ENCODE measurements around the gene ERH.
A peak's percentile ranks its signal among the peaks of the same experiment; 100 is the strongest.

ERH gene

DNA sequence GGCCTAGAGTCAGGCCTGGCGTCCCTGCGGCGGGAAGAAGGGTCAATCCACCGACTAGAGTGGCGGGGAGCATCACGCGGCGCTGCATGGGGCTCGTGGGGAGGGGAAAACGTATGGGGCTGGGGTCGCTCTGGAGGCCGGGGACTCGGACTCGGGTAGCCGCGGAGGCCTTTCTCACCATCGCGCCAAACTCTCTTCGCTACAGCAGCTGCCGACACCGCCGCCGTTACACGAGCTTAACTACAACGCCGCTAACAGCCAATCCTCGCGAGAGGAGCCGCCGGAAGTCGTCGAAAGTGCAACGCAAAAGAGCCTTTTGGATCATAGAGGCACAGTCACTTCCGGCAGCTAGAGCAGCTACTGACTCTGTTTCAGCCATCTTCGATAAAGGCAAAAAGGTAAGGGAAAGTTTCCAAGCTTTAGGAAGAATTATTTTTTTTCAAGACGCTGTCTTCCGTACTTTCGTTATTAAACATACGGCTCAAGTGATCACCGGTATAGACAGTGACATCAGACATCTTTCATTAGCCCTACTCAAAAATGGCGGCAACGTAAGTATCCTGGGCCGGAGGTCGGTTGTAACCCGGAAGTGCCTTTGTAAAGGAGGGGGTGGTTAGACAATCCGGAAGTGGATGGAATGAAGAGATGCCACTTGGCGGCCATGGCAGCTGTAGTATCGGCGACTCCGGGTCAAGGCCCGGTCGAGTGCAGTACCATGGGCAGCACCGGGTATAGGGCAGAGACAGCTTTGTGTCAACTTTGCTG, at the start of gene ERH, which contains the start of gene SLC39A9:
ERH (minus strand) TSS at position 247 of the 765 bp plus-strand sequence; CDS start at position 181, 66 bp downstream.
SLC39A9 (plus strand) TSS at position 640 of the 765 bp plus-strand sequence. CDS start 678 bp downstream, outside the sequence.
- ChIA-PET POLR2A (interaction anchor here (0.6 to 1.9 kb wide), 22 partner anchors 9 to 1582 kb away, joined by 3 to 15 read pairs (median 3); partner anchors contain the start of genes GALNT16, SRSF5 and ZFYVE26), CTCF (interaction anchor here (0.6 kb wide), 1 partner anchor 112 kb away, joined by 4 read pairs; no protein-coding TSS in a partner anchor)
- DNase-seq (ENCODE audit: extremely low spot score): peak; percentile 90
- TF ChIP-seq SP1 (IDR thresholded peaks at IDR 0.05): no peak
- no peak for TF ChIP-seq ARNT (IDR thresholded peaks at IDR 0.05)
- TF ChIP-seq TARDBP (IDR thresholded peaks at IDR 0.05): peak; percentile 72; the same call in 1 of the 2 replicates
- TF ChIP-seq FOXA1 (IDR thresholded peaks at IDR 0.05): no peak
- no peak for TF ChIP-seq CTBP1 (IDR thresholded peaks at IDR 0.05; ENCODE audit: borderline replicate concordance)
- TF ChIP-seq BHLHE40 (IDR thresholded peaks at IDR 0.05; ENCODE audit: borderline replicate concordance): no peak
- TF ChIP-seq ZNF384 (IDR thresholded peaks at IDR 0.05): no peak
- TF ChIP-seq ELF4 (IDR thresholded peaks at IDR 0.05): peak; percentile 98
- no peak for TF ChIP-seq LEF1 (IDR thresholded peaks at IDR 0.05; ENCODE audit: borderline replicate concordance)
- peak; percentile 79 for TF ChIP-seq L3MBTL2 (conservative IDR thresholded peaks at IDR 0.05)
- TF ChIP-seq FOXM1 (IDR thresholded peaks at IDR 0.05; ENCODE audit: borderline replicate concordance): no peak
- TF ChIP-seq FOXK2 (IDR thresholded peaks at IDR 0.05): no peak
- no peak for TF ChIP-seq SUZ12 (IDR thresholded peaks at IDR 0.05)
- TF ChIP-seq HDGF (IDR thresholded peaks at IDR 0.05; ENCODE audit: borderline replicate concordance): no peak
- TF ChIP-seq NFRKB (IDR thresholded peaks at IDR 0.05): peak; percentile 95
- peak; percentile 40 for TF ChIP-seq PKNOX1 (IDR thresholded peaks at IDR 0.05)

DNA sequence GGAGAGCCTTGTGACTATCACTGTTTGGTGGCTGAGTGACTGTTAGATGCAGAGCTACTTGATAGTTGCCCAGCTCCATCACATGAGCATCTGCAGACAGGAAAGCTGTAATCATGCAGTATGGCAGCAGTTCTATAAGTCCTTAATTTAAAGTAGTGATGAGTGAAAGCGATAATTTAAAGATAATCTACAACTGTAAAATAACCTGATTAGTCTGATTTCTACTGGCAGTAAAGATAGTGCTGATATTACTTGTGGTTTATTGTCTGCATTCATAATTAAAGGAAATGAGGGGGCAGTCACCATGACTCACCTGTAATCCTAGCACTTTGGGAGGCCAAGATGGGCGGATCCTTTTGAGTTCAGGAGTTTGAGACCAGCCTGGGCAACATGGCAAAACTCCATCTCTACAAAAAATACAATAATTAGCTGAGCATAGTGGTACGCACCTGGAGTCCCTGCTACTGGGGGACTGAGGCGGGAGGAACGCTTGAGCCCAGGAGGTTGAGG, 45.3 kb upstream of the ERH start:
- no peak for DNase-seq (ENCODE audit: extremely low spot score)
- ChIA-PET POLR2A (no interaction called here), CTCF (interaction anchor here (0.6 kb wide), 1 partner anchor 293 kb away, joined by 4 read pairs; no protein-coding TSS in a partner anchor)
- no peak for TF ChIP-seq L3MBTL2 (conservative IDR thresholded peaks at IDR 0.05)
- no peak for TF ChIP-seq NFRKB (IDR thresholded peaks at IDR 0.05)
- no peak for TF ChIP-seq SP1 (IDR thresholded peaks at IDR 0.05)
- TF ChIP-seq SUZ12 (IDR thresholded peaks at IDR 0.05): no peak
- TF ChIP-seq TARDBP (IDR thresholded peaks at IDR 0.05): no peak
- no peak for TF ChIP-seq FOXK2 (IDR thresholded peaks at IDR 0.05)
- no peak for TF ChIP-seq CTBP1 (IDR thresholded peaks at IDR 0.05; ENCODE audit: borderline replicate concordance)
- TF ChIP-seq ARNT (IDR thresholded peaks at IDR 0.05): no peak
- no peak for TF ChIP-seq PKNOX1 (IDR thresholded peaks at IDR 0.05)
- no peak for TF ChIP-seq ELF4 (IDR thresholded peaks at IDR 0.05)
- TF ChIP-seq HDGF (IDR thresholded peaks at IDR 0.05; ENCODE audit: borderline replicate concordance): no peak

DNA sequence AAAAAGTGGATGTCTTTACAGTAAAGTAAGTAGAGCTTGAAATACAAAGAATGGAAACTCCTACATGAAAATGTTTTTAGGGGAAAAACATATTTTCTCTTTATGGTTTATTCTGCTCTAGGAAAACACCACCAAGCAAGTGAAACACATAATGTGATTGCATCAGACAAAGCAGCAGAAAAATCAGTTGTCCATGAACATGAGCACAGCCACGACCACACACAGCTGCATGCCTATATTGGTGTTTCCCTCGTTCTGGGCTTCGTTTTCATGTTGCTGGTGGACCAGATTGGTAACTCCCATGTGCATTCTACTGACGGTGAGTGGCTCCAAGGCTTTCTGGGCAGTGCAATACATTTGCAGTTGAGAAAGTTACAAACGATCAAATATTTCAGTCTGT, 43.8 kb upstream of the ERH start:
- no peak for TF ChIP-seq SUZ12 (IDR thresholded peaks at IDR 0.05)
- no peak for TF ChIP-seq FOXK2 (IDR thresholded peaks at IDR 0.05)
- TF ChIP-seq CTBP1 (IDR thresholded peaks at IDR 0.05; ENCODE audit: borderline replicate concordance): no peak
- no peak for TF ChIP-seq TARDBP (IDR thresholded peaks at IDR 0.05)
- TF ChIP-seq SP1 (IDR thresholded peaks at IDR 0.05): no peak
- no peak for TF ChIP-seq BHLHE40 (IDR thresholded peaks at IDR 0.05; ENCODE audit: borderline replicate concordance)
- no peak for TF ChIP-seq ARNT (IDR thresholded peaks at IDR 0.05)
- TF ChIP-seq FOXM1 (IDR thresholded peaks at IDR 0.05; ENCODE audit: borderline replicate concordance): no peak
- TF ChIP-seq PKNOX1 (IDR thresholded peaks at IDR 0.05): no peak
- no peak for TF ChIP-seq HDGF (IDR thresholded peaks at IDR 0.05; ENCODE audit: borderline replicate concordance)
- ChIA-PET POLR2A (interaction anchor here (2.3 kb wide), 1 partner anchor 44 kb away, joined by 7 read pairs; the partner anchor contains the start of genes ERH and SLC39A9), CTCF (interaction anchor here (0.8 to 1.8 kb wide), 2 partner anchors 11 to 18 kb away, joined by 3 to 8 read pairs; no protein-coding TSS in a partner anchor)
- DNase-seq (ENCODE audit: extremely low spot score): no peak

DNA sequence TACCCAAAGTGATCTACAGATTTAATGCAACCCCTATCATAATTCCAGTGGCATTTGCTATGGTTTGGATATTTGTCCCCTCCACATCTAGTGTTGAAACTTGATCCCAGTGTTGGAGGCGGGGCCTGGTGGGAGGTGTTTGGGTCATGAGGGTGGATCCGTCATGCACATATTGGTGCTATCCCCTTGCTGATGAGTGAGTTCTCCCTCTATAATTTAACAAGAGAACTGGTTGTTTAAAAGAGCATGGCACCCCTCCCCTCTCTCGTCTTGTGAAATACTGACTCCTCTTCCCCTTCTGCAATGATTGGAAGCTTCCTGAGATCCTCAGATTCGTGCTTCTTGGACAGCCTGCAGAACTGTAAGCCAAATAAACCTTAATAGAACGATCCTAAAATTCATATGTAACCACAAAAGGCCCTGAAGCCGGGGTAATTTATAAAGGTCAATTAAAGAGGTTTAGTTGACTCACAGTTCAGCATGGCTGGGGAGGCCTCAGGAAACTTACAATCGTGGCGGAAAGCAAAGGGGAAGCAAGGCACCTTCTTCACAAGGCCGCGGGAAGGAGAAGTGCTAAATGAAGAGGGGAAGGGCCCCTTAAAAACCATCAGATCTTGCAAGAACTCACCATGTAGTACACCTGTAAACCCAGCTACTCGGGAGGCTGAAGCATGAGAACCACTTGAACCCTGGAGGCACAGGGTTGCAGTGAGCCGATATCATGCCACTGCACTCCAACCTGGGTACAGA, 41.6 kb upstream of the ERH start:
- ChIA-PET POLR2A (interaction anchor here (2.3 kb wide), 1 partner anchor 42 kb away, joined by 7 read pairs; the partner anchor contains the start of genes ERH and SLC39A9), CTCF (no interaction called here)
- no peak for TF ChIP-seq ARNT (IDR thresholded peaks at IDR 0.05)
- DNase-seq (ENCODE audit: extremely low spot score): no peak

DNA sequence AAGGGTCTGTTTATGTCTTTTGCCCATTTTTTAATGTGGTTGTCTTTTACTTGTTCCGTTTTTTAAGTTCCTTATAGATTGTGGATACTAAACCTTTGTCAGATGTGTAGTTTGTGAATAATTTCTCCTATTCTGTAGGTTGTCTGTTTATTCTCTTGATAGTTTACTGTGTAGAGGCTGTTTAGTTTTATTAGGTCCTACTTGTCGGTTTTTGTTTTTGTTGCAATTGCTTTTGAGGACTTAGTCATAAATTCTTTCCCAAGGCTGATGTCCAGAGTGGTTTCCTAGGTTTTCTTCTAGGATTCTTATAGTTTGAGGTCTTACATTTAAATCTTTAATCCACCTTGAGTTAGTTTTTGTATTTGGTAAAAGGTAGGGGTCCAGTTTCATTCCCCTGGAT, 34.3 kb upstream of the ERH start:
- ChIA-PET CTCF (no interaction called here), POLR2A (no interaction called here)
- TF ChIP-seq PKNOX1 (IDR thresholded peaks at IDR 0.05) (0 out of 2 replicates have a peak, but pooled peaks have one; percentile 1), L3MBTL2 (conservative IDR thresholded peaks at IDR 0.05) (no peak)
- DNase-seq (ENCODE audit: extremely low spot score): no peak

Data from HEK293T (cell line).